H1 (cell line): ENCODE results near the gene LILRA1. TPM values are rescaled to one million over a fixed set of nuclear protein-coding genes. Genes with fewer than 3 reads are reported as not detected.

Source experiments
- BRCA1 ChIP-seq: IDR thresholded peaks from 2 replicates; pipeline ENCODE4 v1.6.1; 2012; ENCODE audit warnings: low read depth, low read length, improper control_type of control experiment
- NANOG ChIP-seq: IDR thresholded peaks from 2 replicates; pipeline ENCODE4 v1.6.1; 2011; ENCODE audit warnings: low read length, low read depth, mild to moderate bottlenecking, inconsistent platforms; ENCODE audit not compliant: insufficient read depth, poor library complexity, severe bottlenecking
- RXRA ChIP-seq: IDR thresholded peaks from 2 replicates; pipeline ENCODE4 v1.6.1; 2011; ENCODE audit warnings: low read depth, mild to moderate bottlenecking, low read length, moderate library complexity; ENCODE audit not compliant: insufficient read depth
- SP1 ChIP-seq: IDR thresholded peaks from 2 replicates; pipeline ENCODE4 v1.6.1; 2011; ENCODE audit warnings: low read depth, low read length
- polyA plus RNA-seq, 7 experiments: library from polyadenylated mRNA; depleted of rRNA in 3 of 7; stranded (reverse) in 5 of 7; unstranded in 2 of 7; fragments of >200 nt in 5 of 7; fragments of 200-250 nt in 2 of 7; gene quantifications; 1 replicate in 5 of 7; 2 replicates in 1 of 7; 4 replicates in 1 of 7; pipeline versions ENCODE4 v1.2.1 to v1.2.3, GENCODE V29; 2011 to 2013; ENCODE audit warnings: missing spikeins in 2 of 7, mixed read lengths in 2 of 7
- total RNA-seq: library from RNA; stranded (reverse); fragmentation: NEBNext Ultra II Directional; extraction: Animal tissue kit (Norgen Biotek cat#: 25700); gene quantifications from 2 replicates; pipeline ENCODE4 v1.2.1, GENCODE V29; 2021
- TF ChIP-seq, protein P1 (sequence below): IDR thresholded peaks from 2 replicates; pipeline ENCODE4 v1.6.1; 2012; ENCODE audit warnings: low read length, inconsistent platforms
- TF ChIP-seq, protein P2 (sequence below): fragments of 300-600 bp; sonication (generic); IDR thresholded peaks from 2 replicates; pipeline ENCODE4 v1.7.1; 2012; ENCODE audit warnings: low read length, moderate library complexity, mild to moderate bottlenecking, inconsistent platforms; ENCODE audit not compliant: insufficient replicate concordance

The LILRA1 gene
- total and polyA plus RNA-seq, 2 of the 8 experiments (the other 6 are each of a cell fraction or from before 2014, with no cell fraction given) = not detected

DNA sequence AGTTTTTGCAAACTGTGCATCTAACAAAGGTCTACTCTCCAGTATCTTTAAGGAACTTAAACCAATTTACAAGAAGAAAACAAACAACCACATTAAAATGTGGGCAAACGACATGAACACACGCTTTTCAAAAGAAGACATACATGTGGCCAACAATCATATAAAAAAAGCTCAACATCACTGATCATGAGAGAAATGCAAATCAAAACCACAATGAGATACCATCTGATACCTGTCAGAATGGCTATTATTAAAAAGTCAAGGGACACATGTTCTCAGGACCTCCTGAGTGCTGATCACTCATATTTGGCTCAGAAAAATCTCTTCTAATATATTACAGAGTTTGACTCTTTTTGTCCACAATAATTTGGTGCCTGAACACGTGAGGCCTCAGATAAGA, 22.6 kb downstream of the LILRA1 start (continued):
- TF ChIP-seq, protein P1, sequence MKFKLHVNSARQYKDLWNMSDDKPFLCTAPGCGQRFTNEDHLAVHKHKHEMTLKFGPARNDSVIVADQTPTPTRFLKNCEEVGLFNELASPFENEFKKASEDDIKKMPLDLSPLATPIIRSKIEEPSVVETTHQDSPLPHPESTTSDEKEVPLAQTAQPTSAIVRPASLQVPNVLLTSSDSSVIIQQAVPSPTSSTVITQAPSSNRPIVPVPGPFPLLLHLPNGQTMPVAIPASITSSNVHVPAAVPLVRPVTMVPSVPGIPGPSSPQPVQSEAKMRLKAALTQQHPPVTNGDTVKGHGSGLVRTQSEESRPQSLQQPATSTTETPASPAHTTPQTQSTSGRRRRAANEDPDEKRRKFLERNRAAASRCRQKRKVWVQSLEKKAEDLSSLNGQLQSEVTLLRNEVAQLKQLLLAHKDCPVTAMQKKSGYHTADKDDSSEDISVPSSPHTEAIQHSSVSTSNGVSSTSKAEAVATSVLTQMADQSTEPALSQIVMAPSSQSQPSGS = no peak
- TF ChIP-seq, protein P2, sequence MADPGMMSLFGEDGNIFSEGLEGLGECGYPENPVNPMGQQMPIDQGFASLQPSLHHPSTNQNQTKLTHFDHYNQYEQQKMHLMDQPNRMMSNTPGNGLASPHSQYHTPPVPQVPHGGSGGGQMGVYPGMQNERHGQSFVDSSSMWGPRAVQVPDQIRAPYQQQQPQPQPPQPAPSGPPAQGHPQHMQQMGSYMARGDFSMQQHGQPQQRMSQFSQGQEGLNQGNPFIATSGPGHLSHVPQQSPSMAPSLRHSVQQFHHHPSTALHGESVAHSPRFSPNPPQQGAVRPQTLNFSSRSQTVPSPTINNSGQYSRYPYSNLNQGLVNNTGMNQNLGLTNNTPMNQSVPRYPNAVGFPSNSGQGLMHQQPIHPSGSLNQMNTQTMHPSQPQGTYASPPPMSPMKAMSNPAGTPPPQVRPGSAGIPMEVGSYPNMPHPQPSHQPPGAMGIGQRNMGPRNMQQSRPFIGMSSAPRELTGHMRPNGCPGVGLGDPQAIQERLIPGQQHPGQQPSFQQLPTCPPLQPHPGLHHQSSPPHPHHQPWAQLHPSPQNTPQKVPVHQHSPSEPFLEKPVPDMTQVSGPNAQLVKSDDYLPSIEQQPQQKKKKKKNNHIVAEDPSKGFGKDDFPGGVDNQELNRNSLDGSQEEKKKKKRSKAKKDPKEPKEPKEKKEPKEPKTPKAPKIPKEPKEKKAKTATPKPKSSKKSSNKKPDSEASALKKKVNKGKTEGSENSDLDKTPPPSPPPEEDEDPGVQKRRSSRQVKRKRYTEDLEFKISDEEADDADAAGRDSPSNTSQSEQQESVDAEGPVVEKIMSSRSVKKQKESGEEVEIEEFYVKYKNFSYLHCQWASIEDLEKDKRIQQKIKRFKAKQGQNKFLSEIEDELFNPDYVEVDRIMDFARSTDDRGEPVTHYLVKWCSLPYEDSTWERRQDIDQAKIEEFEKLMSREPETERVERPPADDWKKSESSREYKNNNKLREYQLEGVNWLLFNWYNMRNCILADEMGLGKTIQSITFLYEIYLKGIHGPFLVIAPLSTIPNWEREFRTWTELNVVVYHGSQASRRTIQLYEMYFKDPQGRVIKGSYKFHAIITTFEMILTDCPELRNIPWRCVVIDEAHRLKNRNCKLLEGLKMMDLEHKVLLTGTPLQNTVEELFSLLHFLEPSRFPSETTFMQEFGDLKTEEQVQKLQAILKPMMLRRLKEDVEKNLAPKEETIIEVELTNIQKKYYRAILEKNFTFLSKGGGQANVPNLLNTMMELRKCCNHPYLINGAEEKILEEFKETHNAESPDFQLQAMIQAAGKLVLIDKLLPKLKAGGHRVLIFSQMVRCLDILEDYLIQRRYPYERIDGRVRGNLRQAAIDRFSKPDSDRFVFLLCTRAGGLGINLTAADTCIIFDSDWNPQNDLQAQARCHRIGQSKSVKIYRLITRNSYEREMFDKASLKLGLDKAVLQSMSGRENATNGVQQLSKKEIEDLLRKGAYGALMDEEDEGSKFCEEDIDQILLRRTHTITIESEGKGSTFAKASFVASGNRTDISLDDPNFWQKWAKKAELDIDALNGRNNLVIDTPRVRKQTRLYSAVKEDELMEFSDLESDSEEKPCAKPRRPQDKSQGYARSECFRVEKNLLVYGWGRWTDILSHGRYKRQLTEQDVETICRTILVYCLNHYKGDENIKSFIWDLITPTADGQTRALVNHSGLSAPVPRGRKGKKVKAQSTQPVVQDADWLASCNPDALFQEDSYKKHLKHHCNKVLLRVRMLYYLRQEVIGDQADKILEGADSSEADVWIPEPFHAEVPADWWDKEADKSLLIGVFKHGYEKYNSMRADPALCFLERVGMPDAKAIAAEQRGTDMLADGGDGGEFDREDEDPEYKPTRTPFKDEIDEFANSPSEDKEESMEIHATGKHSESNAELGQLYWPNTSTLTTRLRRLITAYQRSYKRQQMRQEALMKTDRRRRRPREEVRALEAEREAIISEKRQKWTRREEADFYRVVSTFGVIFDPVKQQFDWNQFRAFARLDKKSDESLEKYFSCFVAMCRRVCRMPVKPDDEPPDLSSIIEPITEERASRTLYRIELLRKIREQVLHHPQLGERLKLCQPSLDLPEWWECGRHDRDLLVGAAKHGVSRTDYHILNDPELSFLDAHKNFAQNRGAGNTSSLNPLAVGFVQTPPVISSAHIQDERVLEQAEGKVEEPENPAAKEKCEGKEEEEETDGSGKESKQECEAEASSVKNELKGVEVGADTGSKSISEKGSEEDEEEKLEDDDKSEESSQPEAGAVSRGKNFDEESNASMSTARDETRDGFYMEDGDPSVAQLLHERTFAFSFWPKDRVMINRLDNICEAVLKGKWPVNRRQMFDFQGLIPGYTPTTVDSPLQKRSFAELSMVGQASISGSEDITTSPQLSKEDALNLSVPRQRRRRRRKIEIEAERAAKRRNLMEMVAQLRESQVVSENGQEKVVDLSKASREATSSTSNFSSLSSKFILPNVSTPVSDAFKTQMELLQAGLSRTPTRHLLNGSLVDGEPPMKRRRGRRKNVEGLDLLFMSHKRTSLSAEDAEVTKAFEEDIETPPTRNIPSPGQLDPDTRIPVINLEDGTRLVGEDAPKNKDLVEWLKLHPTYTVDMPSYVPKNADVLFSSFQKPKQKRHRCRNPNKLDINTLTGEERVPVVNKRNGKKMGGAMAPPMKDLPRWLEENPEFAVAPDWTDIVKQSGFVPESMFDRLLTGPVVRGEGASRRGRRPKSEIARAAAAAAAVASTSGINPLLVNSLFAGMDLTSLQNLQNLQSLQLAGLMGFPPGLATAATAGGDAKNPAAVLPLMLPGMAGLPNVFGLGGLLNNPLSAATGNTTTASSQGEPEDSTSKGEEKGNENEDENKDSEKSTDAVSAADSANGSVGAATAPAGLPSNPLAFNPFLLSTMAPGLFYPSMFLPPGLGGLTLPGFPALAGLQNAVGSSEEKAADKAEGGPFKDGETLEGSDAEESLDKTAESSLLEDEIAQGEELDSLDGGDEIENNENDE = no peak
- TF ChIP-seq SP1 (no peak), RXRA (no peak), NANOG (no peak), BRCA1 (no peak)
- TF ChIP-seq, all 59 proteins: peak for 0
